Activated naive CD4-positive, alpha-beta T cell treated with anti-CD3 and anti-CD28 coated beads, Interleukin-2, amount 50 U/mL, for 24 hours (primary cell): ENCODE data around the gene HS6ST1.

ENCODE experiments used
- H3K27ac Mint-ChIP-seq: one replicate; pipeline ENCODE4 v1.8.0; 2021; ENCODE audit warnings: mild to moderate bottlenecking, mixed read lengths
- H3K27me3 Mint-ChIP-seq: one replicate; pipeline ENCODE4 v1.8.0; 2021; ENCODE audit warnings: mixed read lengths
- H3K36me3 Mint-ChIP-seq: one replicate; pipeline ENCODE4 v1.8.0; 2021; ENCODE audit warnings: mixed read lengths
- H3K4me1 Mint-ChIP-seq: one replicate; pipeline ENCODE4 v1.8.0; 2021; ENCODE audit warnings: mixed read lengths
- H3K4me3 Mint-ChIP-seq: one replicate; pipeline ENCODE4 v1.8.0; 2021; ENCODE audit warnings: mild to moderate bottlenecking, mixed read lengths
- H3K9me3 Mint-ChIP-seq: one replicate; pipeline ENCODE4 v1.8.0; 2021; ENCODE audit warnings: mixed read lengths

HS6ST1 gene

GRCh38 chr2:128249555-128249954 lies 69.1 kb downstream of the HS6ST1 start:
- H3K27ac Mint-ChIP-seq = no peak overlapping the region
- H3K4me1 Mint-ChIP-seq = peaks cover 14% of the 10 kb centered on the region
- no peak overlapping the region for H3K4me3 Mint-ChIP-seq
- H3K27me3 Mint-ChIP-seq = peaks cover 1% of the 10 kb centered on the region
- H3K36me3 Mint-ChIP-seq = no peaks in the 10 kb centered on the region
- no peaks in the 10 kb centered on the region for H3K9me3 Mint-ChIP-seq

DNA sequence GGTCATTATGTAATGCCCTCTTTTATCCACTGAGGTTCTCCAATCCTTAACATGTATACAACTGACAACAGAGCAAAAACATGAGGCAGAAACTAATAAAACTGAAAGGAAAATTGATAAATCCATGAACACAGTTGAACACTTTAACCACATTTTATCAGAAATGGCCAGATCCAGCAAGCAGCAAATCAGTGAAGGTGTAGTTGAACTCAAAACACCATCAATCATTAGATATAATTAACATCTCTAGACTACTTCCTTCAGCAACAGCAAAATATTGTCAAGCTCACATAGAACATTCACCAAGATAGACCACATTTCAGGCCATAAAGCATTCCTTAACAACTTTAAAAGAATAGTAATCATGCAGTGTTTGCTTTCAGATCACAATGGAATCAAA lies 72.9 kb downstream of the HS6ST1 start:
- peaks cover 14% of the 10 kb centered on the region for H3K4me1 Mint-ChIP-seq
- no peaks in the 10 kb centered on the region for H3K27me3 Mint-ChIP-seq
- H3K4me3 Mint-ChIP-seq = no peak overlapping the region
- H3K36me3 Mint-ChIP-seq = no peaks in the 10 kb centered on the region
- H3K27ac Mint-ChIP-seq = no peak overlapping the region
- H3K9me3 Mint-ChIP-seq = no peaks in the 10 kb centered on the region

GRCh38 chr2:128241896-128242295 lies 76.8 kb downstream of the HS6ST1 start:
- H3K36me3 Mint-ChIP-seq = no peaks in the 10 kb centered on the region
- peaks cover 11% of the 10 kb centered on the region for H3K4me1 Mint-ChIP-seq
- no peaks in the 10 kb centered on the region for H3K9me3 Mint-ChIP-seq
- H3K4me3 Mint-ChIP-seq = no peak overlapping the region
- no peaks in the 10 kb centered on the region for H3K27me3 Mint-ChIP-seq
- H3K27ac Mint-ChIP-seq = no peak overlapping the region

GRCh38 chr2:128237911-128238697 lies 80.6 kb downstream of the HS6ST1 start:
- no peak overlapping the region for H3K4me3 Mint-ChIP-seq
- no peak overlapping the region for H3K27ac Mint-ChIP-seq
- no peaks in the 10 kb centered on the region for H3K27me3 Mint-ChIP-seq
- peaks cover 4% of the 10 kb centered on the region for H3K4me1 Mint-ChIP-seq
- H3K9me3 Mint-ChIP-seq = no peaks in the 10 kb centered on the region
- H3K36me3 Mint-ChIP-seq = no peaks in the 10 kb centered on the region

DNA sequence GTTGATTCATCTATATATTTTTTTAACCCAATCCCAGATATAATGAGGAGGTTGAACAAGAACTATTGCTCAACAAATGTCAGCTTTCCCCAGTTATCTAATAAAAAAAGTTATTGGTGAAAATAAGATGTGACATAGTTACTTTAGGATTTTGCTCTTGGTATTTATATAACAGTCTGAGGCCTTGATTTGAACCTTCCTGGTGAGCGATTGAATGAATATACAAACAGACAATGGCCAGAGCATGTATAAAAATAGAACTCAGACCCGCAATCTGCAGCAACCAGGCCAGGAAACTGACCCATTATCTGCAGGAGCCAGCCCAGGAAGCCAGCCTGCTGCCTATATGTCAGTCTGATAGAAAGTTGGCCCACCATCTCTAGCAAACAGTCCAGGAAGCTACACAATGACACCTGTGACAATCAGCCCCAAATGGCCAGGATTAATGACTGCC lies 81.6 kb downstream of the HS6ST1 start:
- no peaks in the 10 kb centered on the region for H3K9me3 Mint-ChIP-seq
- H3K36me3 Mint-ChIP-seq = no peaks in the 10 kb centered on the region
- H3K27me3 Mint-ChIP-seq = no peaks in the 10 kb centered on the region
- H3K27ac Mint-ChIP-seq = no peak overlapping the region
- no peak overlapping the region for H3K4me3 Mint-ChIP-seq
- peaks cover 4% of the 10 kb centered on the region for H3K4me1 Mint-ChIP-seq

GRCh38 chr2:128236491-128237035 lies 82.1 kb downstream of the HS6ST1 start:
- Mint-ChIP-seq H3K9me3 (no peaks in the 10 kb centered on the region), H3K4me3 (no peak overlapping the region), H3K4me1 (peaks cover 4% of the 10 kb centered on the region), H3K27me3 (no peaks in the 10 kb centered on the region), H3K27ac (no peak overlapping the region), H3K36me3 (no peaks in the 10 kb centered on the region)

- Mint-ChIP-seq H3K9me3 (no peaks in the 10 kb centered on the region), H3K4me3 (no peak overlapping the region), H3K27me3 (no peaks in the 10 kb centered on the region), H3K4me1 (peaks cover 4% of the 10 kb centered on the region), H3K27ac (no peak overlapping the region), H3K36me3 (no peaks in the 10 kb centered on the region)
These were observed 83.1 kb downstream of the HS6ST1 start for GRCh38 chr2:128235581-128235980.

GRCh38 chr2:128234613-128235012 lies 84.1 kb downstream of the HS6ST1 start:
- Mint-ChIP-seq H3K27ac (no peak overlapping the region), H3K36me3 (no peaks in the 10 kb centered on the region), H3K9me3 (no peaks in the 10 kb centered on the region), H3K4me3 (no peak overlapping the region), H3K27me3 (no peaks in the 10 kb centered on the region), H3K4me1 (peaks cover 4% of the 10 kb centered on the region)

DNA sequence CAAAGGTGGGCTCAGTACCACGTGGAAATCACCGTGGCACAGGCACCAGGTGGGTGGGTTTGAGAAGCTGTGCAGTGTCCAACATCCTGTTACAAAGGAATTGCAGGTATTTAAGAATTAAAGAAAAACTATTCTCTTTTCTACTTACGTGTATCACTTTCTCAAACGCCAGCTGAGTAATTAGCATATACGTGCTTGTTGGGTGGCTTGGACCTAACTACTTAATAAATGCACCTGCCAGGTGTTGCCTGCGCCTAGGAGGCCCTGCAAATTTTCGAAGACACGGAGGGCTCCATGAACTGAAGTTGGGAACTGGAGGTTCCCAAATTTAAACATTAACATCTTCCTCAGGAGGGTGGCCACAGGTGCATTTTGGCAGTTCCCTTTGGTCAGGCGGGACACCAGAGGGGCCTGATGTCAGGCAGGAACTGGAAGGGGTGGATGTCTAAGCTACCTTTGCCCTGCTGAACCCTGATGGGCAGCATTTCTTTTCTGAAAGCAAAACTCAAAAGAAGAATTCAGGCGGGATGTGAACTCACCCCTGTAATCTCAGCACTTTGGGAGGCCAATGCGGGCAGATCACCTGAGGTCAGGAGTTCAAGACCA lies 84.8 kb downstream of the HS6ST1 start:
- H3K4me3 Mint-ChIP-seq = peak overlapping the region; percentile 84
- H3K27me3 Mint-ChIP-seq = no peaks in the 10 kb centered on the region
- peaks cover 4% of the 10 kb centered on the region for H3K4me1 Mint-ChIP-seq
- H3K36me3 Mint-ChIP-seq = no peaks in the 10 kb centered on the region
- no peak overlapping the region for H3K27ac Mint-ChIP-seq
- no peaks in the 10 kb centered on the region for H3K9me3 Mint-ChIP-seq

- Mint-ChIP-seq H3K4me3 (peak overlapping the region; percentile 84), H3K4me1 (peaks cover 4% of the 10 kb centered on the region), H3K36me3 (no peaks in the 10 kb centered on the region), H3K27ac (no peak overlapping the region), H3K9me3 (no peaks in the 10 kb centered on the region), H3K27me3 (no peaks in the 10 kb centered on the region)
These were observed 85.5 kb downstream of the HS6ST1 start for GRCh38 chr2:128232965-128233789.

GRCh38 chr2:128228894-128229293 lies 89.8 kb downstream of the HS6ST1 start:
- no peaks in the 10 kb centered on the region for H3K36me3 Mint-ChIP-seq
- no peaks in the 10 kb centered on the region for H3K9me3 Mint-ChIP-seq
- H3K27me3 Mint-ChIP-seq = no peaks in the 10 kb centered on the region
- H3K4me1 Mint-ChIP-seq = peaks cover 4% of the 10 kb centered on the region
- no peak overlapping the region for H3K4me3 Mint-ChIP-seq
- no peak overlapping the region for H3K27ac Mint-ChIP-seq

DNA sequence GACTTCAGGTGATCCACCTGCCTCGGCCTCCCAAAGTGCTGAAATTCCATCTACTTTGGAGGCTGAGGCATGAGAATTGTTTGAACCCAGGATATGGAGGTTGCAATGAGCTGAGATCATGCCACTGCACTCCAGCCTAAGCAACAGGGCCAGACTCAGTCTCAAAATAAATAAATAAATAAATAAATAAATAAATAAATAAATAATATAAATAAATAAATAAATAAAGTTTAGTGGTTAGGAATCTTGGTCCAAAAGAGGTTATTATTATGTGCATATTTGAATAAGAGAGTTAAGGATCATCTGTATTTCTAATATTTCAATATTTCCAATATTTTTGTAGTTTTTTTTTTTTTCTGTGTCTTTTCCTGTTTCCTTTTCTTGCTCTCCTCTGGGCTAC lies 90.8 kb downstream of the HS6ST1 start:
- Mint-ChIP-seq H3K9me3 (no peaks in the 10 kb centered on the region), H3K27me3 (no peaks in the 10 kb centered on the region), H3K4me1 (no peaks in the 10 kb centered on the region), H3K36me3 (no peaks in the 10 kb centered on the region), H3K27ac (no peak overlapping the region), H3K4me3 (no peak overlapping the region)

DNA sequence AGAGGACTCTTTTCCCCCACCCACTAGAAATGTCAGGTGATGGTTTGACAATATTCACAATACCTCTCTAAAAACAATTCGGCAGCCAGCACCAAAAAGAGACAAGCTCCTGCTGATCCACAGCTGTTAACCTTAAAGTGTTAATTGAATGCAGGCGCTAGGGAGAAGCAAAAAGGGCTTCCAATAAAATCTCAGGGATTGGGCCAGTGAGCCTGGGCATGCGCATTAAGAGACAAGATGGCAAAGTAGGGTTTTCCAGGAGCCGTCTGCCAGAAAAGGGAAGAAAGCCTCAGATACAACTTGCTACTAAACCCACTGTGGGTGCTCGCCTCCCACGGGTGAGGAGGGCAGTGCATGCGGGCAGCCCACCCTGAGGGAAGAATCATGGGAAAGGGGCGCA lies 98.8 kb downstream of the HS6ST1 start:
- Mint-ChIP-seq H3K27me3 (no peaks in the 10 kb centered on the region), H3K4me3 (no peak overlapping the region), H3K27ac (no peak overlapping the region), H3K9me3 (no peaks in the 10 kb centered on the region), H3K4me1 (peaks cover 5% of the 10 kb centered on the region), H3K36me3 (no peaks in the 10 kb centered on the region)

GRCh38 chr2:128217671-128218070 lies 101.0 kb downstream of the HS6ST1 start:
- Mint-ChIP-seq H3K27ac (no peak overlapping the region), H3K36me3 (no peaks in the 10 kb centered on the region), H3K9me3 (no peaks in the 10 kb centered on the region), H3K27me3 (no peaks in the 10 kb centered on the region), H3K4me1 (peaks cover 5% of the 10 kb centered on the region), H3K4me3 (no peak overlapping the region)

DNA sequence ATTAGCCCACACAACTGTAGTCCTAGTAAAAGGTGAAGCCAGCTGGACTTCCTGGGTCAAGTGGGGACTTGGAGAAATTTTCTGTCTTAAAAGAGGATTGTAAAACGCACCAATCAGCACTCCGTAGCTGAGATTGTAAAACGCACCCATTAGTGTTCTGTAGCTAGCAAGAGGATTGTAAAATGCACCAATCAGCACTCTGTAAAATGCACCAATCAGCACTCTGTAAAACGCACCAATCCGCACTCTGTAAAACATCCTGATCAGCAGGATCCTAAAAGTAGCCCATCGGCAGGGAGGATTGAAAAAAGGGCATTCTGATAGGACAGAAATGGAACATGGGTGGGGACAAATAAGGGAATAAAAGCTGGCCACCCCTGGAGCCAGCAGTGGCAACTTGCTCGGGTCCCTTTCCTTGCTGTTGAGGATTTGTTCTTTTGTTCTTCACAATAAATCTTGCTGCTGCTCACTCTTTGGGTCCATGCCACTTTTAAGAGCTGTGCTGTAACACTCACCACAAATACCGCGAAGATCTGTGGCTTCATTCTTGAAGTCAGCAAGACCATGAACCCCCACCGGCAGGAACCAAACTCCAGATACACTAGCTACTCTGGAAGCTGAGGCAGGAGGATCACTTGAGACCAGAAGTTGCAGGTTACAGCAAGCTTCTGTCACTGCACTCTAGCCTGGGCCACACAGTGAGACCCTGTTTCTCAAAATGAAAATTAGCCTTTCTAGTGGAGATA lies 102.6 kb downstream of the HS6ST1 start:
- Mint-ChIP-seq H3K36me3 (no peaks in the 10 kb centered on the region), H3K4me1 (peaks cover 5% of the 10 kb centered on the region), H3K9me3 (no peaks in the 10 kb centered on the region), H3K4me3 (no peak overlapping the region), H3K27me3 (no peaks in the 10 kb centered on the region), H3K27ac (no peak overlapping the region)
